Parathyroid adenoma (tissue), 2 donors: ENCODE data around the gene DCXR.

Experiments
- H2AFZ ChIP-seq: fragments of 300-600 bp; sonication (generic); one replicate; pipeline ENCODE4 v1.7.0; 2017; ENCODE audit warnings: antibody characterized with exemption, mild to moderate bottlenecking
- H3K27ac ChIP-seq: fragments of 300-600 bp; sonication (generic); one replicate; pipeline ENCODE4 v1.7.0; 2017
- H3K27me3 ChIP-seq: fragments of 300-600 bp; sonication (generic); one replicate; pipeline ENCODE4 v1.7.0; 2017; ENCODE audit warnings: low read length; ENCODE audit not compliant: control insufficient read depth, insufficient read depth
- H3K36me3 ChIP-seq: fragments of 300-600 bp; sonication (generic); one replicate; pipeline ENCODE4 v1.7.0; 2017; ENCODE audit warnings: low read length; ENCODE audit not compliant: control insufficient read depth, insufficient read depth
- H3K4me1 ChIP-seq: fragments of 300-600 bp; sonication (generic); one replicate; pipeline ENCODE4 v1.7.0; 2017; ENCODE audit warnings: control low read depth
- H3K4me2 ChIP-seq: fragments of 300-600 bp; sonication (generic); one replicate; pipeline ENCODE4 v1.7.0; 2017; ENCODE audit warnings: low read length
- H3K4me3 ChIP-seq: fragments of 300-600 bp; sonication (generic); one replicate; pipeline ENCODE4 v1.7.0; 2017; ENCODE audit warnings: low read depth, low read length
- H3K79me2 ChIP-seq: fragments of 300-600 bp; sonication (generic); one replicate; pipeline ENCODE4 v1.7.0; 2017; ENCODE audit warnings: control low read depth
- H3K9ac ChIP-seq: fragments of 300-600 bp; sonication (generic); one replicate; pipeline ENCODE4 v1.7.0; 2017; ENCODE audit warnings: mild to moderate bottlenecking
- H3K9me3 ChIP-seq: fragments of 300-600 bp; sonication (generic); one replicate; pipeline ENCODE4 v1.7.0; 2017; ENCODE audit warnings: low read length; ENCODE audit not compliant: control insufficient read depth
- TF ChIP-seq, protein P1 (sequence below): fragments of 300-600 bp; sonication (generic); IDR thresholded peaks from one replicate; pipeline ENCODE4 v1.7.0; 2017; ENCODE audit warnings: antibody characterized with exemption, mild to moderate bottlenecking
- donor health status: primary hyperparathyroidism.

DCXR gene

GRCh38 chr17:82049521-82049971 lies 12.0 kb upstream of the DCXR start:
- TF ChIP-seq, protein P1, sequence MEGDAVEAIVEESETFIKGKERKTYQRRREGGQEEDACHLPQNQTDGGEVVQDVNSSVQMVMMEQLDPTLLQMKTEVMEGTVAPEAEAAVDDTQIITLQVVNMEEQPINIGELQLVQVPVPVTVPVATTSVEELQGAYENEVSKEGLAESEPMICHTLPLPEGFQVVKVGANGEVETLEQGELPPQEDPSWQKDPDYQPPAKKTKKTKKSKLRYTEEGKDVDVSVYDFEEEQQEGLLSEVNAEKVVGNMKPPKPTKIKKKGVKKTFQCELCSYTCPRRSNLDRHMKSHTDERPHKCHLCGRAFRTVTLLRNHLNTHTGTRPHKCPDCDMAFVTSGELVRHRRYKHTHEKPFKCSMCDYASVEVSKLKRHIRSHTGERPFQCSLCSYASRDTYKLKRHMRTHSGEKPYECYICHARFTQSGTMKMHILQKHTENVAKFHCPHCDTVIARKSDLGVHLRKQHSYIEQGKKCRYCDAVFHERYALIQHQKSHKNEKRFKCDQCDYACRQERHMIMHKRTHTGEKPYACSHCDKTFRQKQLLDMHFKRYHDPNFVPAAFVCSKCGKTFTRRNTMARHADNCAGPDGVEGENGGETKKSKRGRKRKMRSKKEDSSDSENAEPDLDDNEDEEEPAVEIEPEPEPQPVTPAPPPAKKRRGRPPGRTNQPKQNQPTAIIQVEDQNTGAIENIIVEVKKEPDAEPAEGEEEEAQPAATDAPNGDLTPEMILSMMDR, result no peak
- no peaks in the 10 kb centered on the region for H3K36me3 ChIP-seq
- no peaks in the 10 kb centered on the region for H3K27me3 ChIP-seq
- H3K4me2 ChIP-seq, result no peak overlapping the region
- H3K4me1 ChIP-seq, result no peaks in the 10 kb centered on the region
- no peaks in the 10 kb centered on the region for H3K9me3 ChIP-seq
- H2AFZ ChIP-seq, result no peak overlapping the region
- no peak overlapping the region for H3K27ac ChIP-seq
- H3K79me2 ChIP-seq, result no peaks in the 10 kb centered on the region
- no peak overlapping the region for H3K4me3 ChIP-seq
- H3K9ac ChIP-seq, result no peak overlapping the region

DNA sequence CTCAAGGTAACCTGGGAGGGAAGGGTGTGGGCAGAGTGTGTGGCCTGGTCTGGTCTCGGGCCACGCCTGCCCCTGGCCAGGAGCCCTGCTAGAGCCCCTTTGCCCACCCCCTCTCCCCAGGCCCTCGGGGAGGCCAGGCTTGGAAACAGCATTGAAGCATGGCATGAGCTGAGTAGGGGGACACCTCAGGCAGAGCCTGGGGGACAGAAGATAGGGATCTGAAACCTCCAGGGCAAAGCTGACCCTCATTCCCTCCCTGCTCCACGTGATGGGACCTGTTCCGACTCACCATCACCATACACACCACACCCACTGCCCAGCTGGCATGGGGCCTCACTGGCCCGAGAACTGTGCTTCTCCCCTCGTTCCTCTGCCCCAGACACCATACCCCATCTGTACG lies 11.6 kb upstream of the DCXR start:
- H3K79me2 ChIP-seq, result no peaks in the 10 kb centered on the region
- no peaks in the 10 kb centered on the region for H3K36me3 ChIP-seq
- H3K4me2 ChIP-seq, result no peak overlapping the region

GRCh38 chr17:82048571-82048971 lies 11.1 kb upstream of the DCXR start:
- H3K4me1 ChIP-seq, result no peaks in the 10 kb centered on the region
- H3K4me3 ChIP-seq, result no peak overlapping the region
- H3K9me3 ChIP-seq, result no peaks in the 10 kb centered on the region
- H2AFZ ChIP-seq, result no peak overlapping the region
- no peaks in the 10 kb centered on the region for H3K36me3 ChIP-seq
- TF ChIP-seq, protein P1, result no peak
- no peaks in the 10 kb centered on the region for H3K79me2 ChIP-seq
- H3K27ac ChIP-seq, result no peak overlapping the region
- no peak overlapping the region for H3K4me2 ChIP-seq
- H3K9ac ChIP-seq, result no peak overlapping the region
- no peaks in the 10 kb centered on the region for H3K27me3 ChIP-seq

More for the DNA sequence above, 11.6 kb upstream of the DCXR start:
- Histone ChIP-seq H3K9ac (no peak overlapping the region), H3K27me3 (no peaks in the 10 kb centered on the region), H3K27ac (no peak overlapping the region), H2AFZ (no peak overlapping the region), H3K4me1 (no peaks in the 10 kb centered on the region), H3K9me3 (no peaks in the 10 kb centered on the region), H3K4me3 (no peak overlapping the region)
- TF ChIP-seq, protein P1, result no peak

GRCh38 chr17:82047914-82048570 lies 10.5 kb upstream of the DCXR start:
- no peaks in the 10 kb centered on the region for H3K27me3 ChIP-seq
- no peak overlapping the region for H3K4me3 ChIP-seq

More at GRCh38 chr17:82047914-82048570, 10.5 kb upstream of the DCXR start:
- no peak overlapping the region for H3K27ac ChIP-seq
- no peaks in the 10 kb centered on the region for H3K9me3 ChIP-seq
- H3K4me2 ChIP-seq, result no peak overlapping the region
- H2AFZ ChIP-seq, result no peak overlapping the region
- no peaks in the 10 kb centered on the region for H3K4me1 ChIP-seq
- TF ChIP-seq, protein P1, result no peak
- no peak overlapping the region for H3K9ac ChIP-seq
- H3K36me3 ChIP-seq, result no peaks in the 10 kb centered on the region
- no peaks in the 10 kb centered on the region for H3K79me2 ChIP-seq
